Glomerular visceral epithelial cell (primary cell): Measurements from ENCODE around the gene PEX5L.
A peak's percentile ranks its signal among the peaks of the same experiment; 100 is the strongest.
"Not testable (repeated sequence)": the region's sequence is repeated elsewhere in the genome, so short reads cannot be mapped to it uniquely, and the experiment has no call there.

Experiments
- DNase-seq: peaks from one replicate; pipeline ENCODE4 v3.0.0-alpha.2; 2016; ENCODE audit errors: extremely low spot score

PEX5L gene, protein sequence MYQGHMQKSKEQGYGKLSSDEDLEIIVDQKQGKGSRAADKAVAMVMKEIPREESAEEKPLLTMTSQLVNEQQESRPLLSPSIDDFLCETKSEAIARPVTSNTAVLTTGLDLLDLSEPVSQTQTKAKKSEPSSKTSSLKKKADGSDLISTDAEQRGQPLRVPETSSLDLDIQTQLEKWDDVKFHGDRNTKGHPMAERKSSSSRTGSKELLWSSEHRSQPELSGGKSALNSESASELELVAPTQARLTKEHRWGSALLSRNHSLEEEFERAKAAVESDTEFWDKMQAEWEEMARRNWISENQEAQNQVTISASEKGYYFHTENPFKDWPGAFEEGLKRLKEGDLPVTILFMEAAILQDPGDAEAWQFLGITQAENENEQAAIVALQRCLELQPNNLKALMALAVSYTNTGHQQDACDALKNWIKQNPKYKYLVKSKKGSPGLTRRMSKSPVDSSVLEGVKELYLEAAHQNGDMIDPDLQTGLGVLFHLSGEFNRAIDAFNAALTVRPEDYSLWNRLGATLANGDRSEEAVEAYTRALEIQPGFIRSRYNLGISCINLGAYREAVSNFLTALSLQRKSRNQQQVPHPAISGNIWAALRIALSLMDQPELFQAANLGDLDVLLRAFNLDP

DNA sequence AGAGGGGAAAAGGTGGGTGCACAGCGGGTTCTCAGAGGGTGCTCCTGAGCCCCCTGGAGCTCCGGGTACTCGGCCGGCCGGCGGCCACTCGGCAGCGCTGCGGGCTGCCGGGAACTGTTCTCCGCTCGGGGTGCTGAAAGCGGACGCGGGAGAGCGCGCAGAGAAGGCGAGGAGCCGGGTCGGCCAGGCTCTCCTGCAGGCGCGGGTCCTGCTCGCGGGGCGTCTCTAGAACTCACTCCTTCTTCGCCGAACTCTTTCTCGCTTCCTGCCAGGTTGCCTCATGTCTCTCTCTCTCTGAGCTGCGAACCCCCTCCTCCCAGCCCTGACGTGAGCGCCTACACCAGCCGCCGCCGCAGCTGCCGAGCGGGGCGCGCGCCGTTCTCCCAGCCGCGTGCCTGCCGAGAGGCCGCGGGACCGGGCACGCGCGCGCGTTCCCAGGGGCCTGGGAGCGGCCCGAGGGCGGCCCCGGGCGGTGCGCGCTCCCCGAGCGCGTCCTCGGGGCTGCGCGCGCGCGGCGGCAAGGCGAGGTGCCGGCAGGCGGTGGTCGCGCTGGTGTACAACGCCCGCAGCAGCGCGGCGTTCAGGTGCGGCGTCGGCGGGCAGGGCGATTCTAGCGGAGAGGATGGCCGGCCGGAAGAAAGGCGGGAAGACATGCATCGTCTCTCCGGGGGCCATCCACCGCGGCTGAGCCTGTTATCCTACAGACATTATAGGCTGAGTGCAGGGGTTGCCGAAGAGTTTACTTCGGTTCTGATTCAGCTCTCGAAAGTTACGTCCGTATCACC, at the start of gene PEX5L:
TSS of gene PEX5L (minus strand) at position 267 of the 785 bp plus-strand sequence. CDS start 338 bp downstream, outside the sequence.
- DNase-seq: peak; percentile 40

DNA sequence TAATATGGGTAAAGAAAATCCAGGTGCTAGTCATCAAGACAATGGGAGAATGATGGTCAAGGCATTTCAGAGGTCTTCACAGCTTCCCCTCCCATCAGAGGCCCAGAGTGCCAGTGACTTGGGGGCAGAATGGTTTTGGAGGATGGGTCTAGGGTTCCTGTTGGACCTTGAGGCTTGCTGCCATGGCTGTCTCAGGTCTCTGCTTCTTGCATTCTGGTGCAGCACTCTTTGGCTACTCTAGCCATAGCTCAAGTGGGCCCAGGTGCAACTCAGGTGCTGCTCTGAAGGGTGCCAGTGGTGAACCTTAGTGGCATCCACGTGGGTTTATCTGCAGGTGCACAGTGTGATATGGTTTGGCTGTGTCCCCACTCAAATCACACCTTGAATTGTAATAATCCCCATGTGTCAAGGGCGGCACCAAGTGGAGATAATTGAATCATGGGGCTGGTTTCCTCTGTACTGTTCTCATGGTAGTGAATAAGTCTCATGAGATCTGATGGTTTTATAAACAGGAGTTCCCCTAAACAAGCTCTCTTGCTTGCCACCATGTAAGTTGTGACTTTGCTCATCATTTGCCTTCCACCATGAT, 48.5 kb upstream of the PEX5L start:
- DNase-seq: no peak

DNA sequence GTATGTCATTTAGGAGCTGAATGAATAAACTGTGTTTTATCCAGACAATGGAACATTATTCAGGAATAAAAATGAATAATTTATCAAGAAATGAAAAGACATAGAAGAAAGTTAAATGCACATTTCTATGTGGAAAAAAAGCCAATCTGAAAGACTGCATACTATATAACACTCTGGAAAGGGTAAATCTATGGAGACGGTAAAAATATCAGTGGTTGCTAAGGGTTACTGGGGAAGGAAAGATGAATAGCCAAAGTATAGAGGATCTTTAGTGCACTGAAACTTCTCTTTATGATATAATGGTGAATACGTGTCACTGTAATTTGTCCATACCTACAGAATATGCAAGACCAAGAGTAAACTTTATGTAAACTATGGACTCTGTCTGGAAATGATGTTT, 46.0 kb upstream of the PEX5L start:
- DNase-seq: no peak

DNA sequence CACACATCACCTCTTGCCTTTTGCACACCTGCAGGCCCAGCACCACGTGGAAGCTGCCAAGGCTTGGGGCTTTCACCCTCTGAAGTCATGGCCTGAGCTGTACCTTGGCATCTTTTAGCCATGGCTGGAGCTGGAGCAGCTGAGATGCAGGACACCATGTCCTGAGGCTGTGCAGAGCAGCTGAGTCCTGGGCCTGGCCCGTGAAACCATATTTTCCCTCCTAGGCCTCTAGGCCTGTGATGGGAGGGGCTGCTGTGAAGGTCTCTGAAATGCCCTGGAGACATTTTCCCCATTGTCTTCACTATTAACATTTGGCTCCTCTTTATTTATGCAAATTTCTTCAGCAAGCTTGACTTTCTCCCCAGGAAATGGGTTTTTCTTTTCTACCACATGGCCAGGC, 41.9 kb upstream of the PEX5L start:
- DNase-seq: no peak

DNA sequence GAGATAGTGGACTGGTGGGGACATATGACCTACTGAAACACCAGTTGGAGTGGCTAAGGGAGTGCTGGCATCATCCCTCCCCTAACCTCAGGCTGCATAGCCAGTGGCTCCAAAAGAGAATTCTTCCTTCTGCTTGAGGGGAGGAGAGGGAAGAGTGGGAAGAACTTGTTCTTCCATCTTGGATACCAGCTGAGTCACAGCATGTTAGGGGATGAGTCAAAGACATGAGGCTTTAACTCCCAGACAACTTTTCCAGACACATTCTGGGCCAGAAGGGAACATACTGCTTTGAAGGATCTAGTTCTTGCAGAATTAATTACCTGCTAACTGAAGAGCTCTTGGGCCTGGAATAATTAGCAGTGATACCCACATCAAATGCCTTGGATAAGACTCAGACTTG, 36.8 kb upstream of the PEX5L start:
- no peak for DNase-seq

DNA sequence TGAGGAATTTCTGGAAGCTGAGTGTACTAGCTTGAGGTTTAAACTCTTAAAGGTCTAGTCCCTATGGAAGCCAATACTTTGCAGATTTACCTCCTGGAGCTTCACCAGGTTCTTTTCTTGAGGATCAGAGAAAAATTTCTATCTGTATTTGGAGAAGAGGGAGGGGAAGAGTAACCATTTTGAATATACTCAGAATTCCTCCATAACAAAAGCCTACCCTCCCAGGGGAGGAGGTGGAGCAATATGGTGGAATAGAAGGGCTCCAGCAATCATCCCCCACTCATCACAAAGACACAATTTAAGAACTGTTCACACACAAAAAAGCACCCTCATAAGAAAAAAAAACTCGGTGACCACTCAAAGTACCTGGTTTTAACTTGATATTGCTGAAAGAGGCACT, 36.0 kb upstream of the PEX5L start:
- no peak for DNase-seq

DNA sequence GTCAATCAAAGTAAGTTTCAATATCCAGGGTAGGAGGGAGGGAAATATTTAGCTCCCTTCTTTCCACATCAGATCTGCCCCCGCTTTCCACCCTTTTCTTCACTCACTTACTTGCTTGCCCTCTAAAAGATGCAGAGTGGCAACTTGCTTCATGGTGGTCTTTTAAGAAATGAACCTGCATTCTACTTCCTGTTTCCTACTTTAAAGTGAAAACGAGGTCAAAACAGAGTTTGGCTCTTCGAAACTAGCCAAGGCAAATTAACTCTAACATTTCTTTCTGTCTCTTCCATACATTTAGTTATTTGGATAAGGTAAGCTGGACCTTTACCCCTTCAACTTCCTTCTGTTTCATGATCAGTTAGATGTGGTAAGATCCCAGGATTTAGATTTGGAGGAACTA, 34.2 kb upstream of the PEX5L start:
- DNase-seq: no peak

DNA sequence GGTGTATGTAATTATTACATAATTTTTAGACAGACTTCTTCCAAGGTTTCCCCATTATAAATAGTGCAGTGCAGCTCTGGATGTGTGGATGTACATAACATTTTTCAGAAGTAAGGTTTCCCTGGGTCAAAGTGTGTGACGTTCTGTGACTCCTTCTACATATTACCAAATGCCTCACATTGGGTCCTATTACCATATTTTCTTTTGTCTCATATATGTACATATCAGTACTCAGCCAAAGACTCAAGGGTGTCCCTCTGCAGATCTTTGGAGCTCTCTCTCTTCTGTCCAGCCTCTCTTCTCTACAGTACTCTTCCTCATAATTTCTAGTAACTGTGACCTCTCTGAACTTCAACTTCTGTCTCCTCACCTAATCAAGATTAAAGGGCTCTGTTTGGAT, 31.3 kb upstream of the PEX5L start:
- DNase-seq: no peak

DNA sequence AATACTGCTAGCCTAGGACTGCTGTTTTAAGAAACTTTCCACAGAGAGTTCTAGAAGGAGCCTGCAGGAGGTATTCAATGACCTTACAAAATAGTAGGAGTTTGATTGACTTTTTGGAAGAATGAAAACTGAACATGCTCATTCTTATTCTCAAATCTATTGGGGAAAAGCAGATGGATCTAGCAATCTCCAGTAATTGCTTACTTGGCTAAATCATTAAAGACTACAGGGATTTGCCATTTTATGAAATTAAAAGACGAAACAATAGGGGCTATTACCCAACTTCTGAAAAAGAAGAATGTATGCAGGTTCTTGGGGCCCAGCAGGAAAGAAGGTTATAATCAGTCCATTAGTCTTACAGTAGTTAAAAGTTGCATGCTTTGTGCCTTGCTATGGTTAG, 29.9 kb upstream of the PEX5L start:
- DNase-seq: no peak

DNA sequence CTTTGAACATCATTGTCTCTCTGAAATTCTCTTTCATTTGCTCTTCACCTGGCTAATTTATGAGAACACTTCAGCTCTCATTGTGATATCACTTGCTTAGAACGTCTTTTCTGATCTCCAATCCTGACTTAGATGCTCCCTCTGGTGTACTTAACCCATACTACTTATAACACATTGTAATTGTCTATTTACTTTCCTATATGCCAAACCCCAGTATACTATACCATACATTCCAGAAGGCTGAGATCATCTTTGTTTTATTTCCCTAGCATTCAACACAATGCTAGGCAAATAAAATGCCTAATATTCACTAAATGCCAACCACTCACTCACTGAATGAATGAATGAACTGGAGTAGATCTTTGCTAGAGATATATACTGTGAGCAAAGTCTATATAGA, 27.0 kb upstream of the PEX5L start:
- no peak for DNase-seq

DNA sequence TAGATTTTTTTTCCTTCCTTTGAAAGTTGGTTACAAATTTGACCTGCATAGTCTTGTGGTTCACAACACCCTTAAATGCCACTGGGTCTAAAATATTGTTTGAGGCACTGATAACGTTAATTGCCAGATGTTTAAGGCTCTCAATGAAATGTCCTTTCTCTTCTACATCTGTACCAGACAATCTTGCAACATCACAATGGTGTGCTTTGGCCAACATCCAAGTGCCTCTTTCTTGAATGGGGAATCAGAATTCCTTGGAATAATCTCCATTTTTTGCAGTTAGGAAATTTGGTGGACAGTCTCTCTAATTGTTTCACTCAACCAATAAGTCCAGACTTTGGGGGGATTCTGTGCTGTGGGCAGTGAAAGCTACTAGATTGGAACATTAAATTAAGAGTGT, 26.0 kb upstream of the PEX5L start:
- no peak for DNase-seq

DNA sequence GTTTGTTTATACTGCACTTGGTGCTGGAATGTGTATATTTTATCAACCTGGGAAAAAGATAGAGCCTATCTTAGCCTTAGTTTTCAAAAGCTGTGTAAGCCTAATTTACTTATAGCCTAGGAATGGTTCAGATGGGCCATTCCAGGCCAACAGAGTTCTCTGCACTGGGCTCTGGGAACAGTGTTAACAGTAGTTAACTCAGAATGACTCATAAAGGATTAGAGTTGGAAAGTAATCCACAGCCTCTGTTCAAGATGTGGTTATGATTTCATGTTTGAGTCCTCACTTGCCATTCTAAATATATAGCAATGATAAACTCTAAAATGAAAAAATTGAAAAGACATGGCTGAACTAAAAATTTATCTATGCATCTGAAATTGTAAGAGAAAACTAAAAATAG, 22.6 kb upstream of the PEX5L start:
- DNase-seq: no peak

DNA sequence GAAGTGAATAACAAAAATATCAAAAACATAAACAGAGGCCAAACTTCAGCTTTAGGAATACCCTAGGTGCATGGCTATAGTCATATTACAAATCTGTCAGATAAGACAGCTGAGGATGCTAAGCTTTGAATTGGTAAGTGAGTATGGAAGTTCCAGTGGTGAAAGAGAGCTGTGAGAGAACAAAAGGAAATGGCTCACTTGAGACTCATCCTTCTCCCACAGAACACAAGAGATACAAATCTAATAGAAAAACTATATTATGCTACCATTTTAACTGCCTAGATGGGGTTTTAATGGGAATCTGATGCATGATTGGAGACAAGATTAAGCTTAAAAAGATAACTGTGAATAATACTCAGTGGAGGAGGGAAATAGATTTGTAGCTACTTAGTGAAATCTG, 21.5 kb upstream of the PEX5L start:
- no peak for DNase-seq

DNA sequence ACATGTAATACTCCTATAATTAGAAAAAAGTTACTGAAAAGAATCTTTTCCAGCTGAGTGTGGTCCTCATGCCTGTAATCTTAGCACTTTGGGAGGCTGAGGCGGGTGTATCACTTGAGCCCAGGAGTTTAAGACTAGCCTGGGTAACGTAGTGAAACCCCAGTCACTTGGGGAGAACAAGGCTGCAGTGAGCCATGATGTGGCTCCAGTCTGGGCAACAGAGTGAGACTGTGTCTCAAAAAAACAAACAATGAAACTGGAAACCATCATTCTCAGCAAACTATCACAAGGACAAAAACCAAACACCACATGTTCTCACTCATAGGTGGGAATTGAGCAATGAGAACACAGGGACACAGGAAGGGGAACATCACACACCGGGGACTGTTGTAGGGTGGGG, 18.9 kb upstream of the PEX5L start:
- DNase-seq: not testable (repeated sequence)

DNA sequence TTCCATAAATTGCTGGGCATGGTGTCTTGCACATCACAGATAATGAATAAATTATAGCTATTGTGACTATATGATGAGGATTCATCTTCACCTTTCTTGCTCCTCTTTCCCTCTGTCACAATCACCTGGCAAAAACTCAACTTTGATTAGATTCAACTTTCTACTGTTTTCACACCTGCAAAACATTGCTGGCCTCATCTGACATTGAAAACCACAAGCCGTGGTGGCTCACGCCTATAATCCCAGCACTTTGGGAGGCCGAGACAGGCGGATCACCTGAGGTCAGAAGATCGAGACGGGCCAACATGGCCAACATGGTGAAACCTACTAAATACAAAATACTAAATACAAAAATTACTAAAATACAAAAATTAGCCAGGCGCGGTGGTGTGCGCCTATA, 12.7 kb upstream of the PEX5L start:
- DNase-seq: no peak

DNA sequence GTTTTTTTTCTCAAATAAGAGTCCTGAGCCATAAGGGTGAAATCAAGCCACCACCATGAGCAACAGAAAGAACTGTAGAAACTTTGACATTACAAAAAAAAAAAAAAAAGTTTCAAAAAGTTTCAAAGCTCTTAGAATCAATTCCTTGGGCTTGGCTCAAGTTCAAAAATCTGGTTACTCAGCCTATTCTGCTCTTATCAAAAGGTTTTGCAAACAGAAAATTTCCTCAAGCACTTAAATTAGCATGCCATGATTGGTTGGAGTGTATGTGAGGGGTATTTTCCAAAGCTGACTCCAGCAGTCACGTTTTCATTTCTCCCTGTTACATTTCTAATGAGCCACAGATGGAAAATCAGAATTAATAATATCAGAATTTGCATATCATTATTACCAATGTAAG, 12.1 kb upstream of the PEX5L start:
- DNase-seq: no peak

DNA sequence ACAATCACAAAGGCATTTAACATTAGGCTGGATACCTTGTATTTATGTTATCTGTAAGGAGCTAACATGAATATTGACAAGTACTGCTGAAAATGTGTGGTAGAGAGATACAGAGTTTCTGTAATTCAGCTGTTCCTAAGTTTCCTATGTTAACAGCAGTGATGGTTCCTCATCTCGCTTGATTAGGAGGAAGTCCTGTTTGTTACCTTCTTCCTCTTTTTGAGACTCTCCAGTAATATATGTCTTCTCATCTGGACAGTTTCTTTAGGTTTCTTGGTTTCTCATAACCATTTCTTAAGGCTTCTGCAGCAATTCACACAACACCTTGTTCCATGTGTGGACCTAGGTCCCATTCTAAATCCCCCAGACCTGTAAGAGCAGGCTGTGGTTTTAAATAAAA, 11.4 kb upstream of the PEX5L start:
- no peak for DNase-seq

DNA sequence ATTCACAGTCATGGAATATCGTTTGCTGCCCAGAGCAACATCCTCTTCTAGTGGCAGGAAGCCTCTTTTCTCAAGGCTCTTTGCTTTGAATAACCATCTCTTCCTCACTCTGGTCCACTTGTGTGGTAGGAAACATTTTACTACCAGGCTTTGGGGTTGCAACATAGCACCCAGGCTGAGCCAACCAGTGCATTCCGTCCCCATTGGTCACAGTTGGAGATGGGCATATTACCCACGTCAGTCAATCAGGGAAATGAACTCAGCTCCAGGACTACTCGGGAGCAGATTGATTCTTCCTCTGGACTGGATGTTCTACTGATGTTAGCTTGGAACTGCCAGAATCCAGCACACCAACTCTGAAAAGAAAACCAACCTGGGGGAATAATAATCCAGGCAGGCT, 4.2 kb upstream of the PEX5L start:
- DNase-seq: no peak

DNA sequence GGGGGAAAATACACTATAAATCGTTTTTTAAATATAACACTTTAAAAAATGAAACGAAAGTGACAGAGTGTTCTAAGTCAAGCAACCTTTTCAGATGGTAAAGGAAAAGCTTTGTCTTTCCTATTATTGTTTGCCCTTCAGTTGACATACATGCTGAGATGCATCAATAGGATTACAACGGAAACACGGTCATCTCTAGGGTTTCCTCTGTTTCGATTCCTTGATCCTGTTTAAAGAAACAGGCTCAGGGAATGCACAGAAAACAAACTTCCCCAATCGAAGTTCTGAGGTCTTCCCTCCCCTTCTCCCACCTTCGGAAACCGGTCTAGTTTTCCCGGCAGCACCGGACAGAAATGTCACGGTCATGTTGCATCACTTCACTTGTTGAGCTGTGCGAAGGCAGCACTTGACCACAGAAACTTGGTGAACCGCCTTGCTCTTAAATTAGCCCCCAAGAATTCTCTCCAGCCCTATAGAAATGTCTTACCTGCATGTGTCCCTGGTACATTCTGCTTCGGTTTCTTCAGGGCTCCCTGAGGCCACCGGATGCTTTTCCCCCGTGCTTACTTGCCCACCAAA, 556 bp downstream of the PEX5L start:
- DNase-seq: no peak

DNA sequence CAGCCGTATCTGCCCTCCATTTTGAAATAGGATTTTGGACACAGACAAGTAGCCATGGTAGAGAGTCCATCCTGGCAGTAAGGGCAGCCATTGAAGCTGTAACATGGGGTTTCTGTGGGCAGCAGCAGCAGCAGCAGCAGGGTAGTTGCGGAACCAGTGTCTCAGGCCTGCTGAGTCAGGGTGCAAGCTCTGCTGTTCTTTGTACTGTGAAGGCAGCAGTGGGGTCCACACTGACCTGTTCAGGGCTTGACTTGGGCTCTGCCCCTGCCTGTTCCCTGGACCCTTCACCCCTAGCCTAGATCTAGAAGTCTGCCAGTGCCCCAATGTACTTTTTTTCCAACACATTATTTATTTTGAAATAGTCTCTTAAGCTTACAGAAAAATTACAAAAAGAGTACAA, 9.7 kb downstream of the PEX5L start:
- no peak for DNase-seq

DNA sequence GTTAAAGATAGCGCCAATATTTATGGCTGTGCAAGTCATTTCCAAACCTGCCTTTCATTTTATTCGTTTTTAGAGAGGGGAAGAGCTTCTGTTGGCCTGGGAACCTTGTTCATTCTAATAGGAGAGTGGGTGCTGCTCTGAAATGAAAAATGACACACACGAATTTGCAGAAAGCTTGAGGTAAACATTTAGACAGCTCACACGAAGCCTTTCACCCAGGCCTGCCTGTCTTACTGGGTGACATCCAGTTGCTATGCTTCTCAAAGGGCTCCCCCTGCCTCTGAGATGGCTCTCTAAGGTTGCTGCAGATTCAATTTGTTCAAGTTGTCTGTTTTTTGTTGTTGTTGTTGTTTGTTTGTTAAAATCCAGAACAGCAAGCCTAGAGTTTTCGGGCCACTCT, 18.2 kb downstream of the PEX5L start:
- DNase-seq: no peak

DNA sequence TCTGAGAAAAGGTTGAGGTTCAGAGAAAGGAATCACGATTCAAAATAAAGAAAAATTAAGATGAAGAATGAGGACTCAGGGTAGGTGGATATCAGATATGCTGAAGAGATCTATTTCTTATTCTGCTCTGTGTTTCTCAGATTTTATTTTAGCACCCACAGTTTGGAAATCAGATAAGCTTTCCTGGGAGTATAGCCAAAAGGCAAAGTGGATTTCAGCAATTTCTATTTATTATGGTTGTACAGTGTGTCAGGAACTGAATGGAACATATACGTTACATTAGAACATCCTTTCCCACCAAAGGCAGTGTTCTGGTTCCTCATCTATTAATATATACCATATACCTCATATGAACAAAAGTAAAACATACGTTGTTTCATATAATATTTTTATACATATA, 18.9 kb downstream of the PEX5L start:
- DNase-seq: no peak
